GM18907 (cell line): ENCODE results near the gene MOK.

Source experiments
- ATAC-seq: cut with Tn5 transposase; IDR thresholded peaks from one replicate; pipeline ENCODE4 v1.9.1; 2021; ENCODE audit warnings: mild to moderate bottlenecking, moderate library complexity; ENCODE audit not compliant: unreplicated experiment

Gene MOK

GRCh38 chr14:102226356-102227125 lies 78.4 kb downstream of the MOK start:
- ATAC-seq = no peak

- no peak for ATAC-seq
These were observed 79.0 kb downstream of the MOK start for GRCh38 chr14:102225936-102226335.

GRCh38 chr14:102225386-102225785 lies 79.6 kb downstream of the MOK start:
- no peak for ATAC-seq

GRCh38 chr14:102223682-102224081 lies 81.3 kb downstream of the MOK start:
- ATAC-seq = no peak

GRCh38 chr14:102222751-102223150 lies 82.2 kb downstream of the MOK start:
- no peak for ATAC-seq

GRCh38 chr14:102222009-102222575 lies 82.9 kb downstream of the MOK start:
- no peak for ATAC-seq

- ATAC-seq = no peak
These were observed 83.9 kb downstream of the MOK start for GRCh38 chr14:102221026-102221425.

- peak; percentile 90 for ATAC-seq
These were observed 84.9 kb downstream of the MOK start for GRCh38 chr14:102220031-102220430.

- no peak for ATAC-seq
These were observed 85.6 kb downstream of the MOK start for GRCh38 chr14:102219316-102219715.

- no peak for ATAC-seq
These were observed 86.3 kb downstream of the MOK start for GRCh38 chr14:102218688-102219087.

GRCh38 chr14:102217987-102218421 lies 87.0 kb downstream of the MOK start:
- ATAC-seq = no peak

- no peak for ATAC-seq
These were observed 87.6 kb downstream of the MOK start for GRCh38 chr14:102217399-102217798.

GRCh38 chr14:102215576-102216250 lies 89.3 kb downstream of the MOK start:
- ATAC-seq = no peak

- ATAC-seq = no peak
These were observed 89.9 kb downstream of the MOK start for GRCh38 chr14:102215071-102215470.

GRCh38 chr14:102213984-102214658 lies 90.8 kb downstream of the MOK start:
- no peak for ATAC-seq

GRCh38 chr14:102213470-102213869 lies 91.5 kb downstream of the MOK start:
- no peak for ATAC-seq

GRCh38 chr14:102212845-102213244 lies 92.1 kb downstream of the MOK start:
- ATAC-seq = no peak

- no peak for ATAC-seq
These were observed 92.6 kb downstream of the MOK start for GRCh38 chr14:102212356-102212755.

GRCh38 chr14:102211240-102211639 lies 93.7 kb downstream of the MOK start:
- ATAC-seq = no peak

GRCh38 chr14:102210421-102211042 lies 94.4 kb downstream of the MOK start:
- no peak for ATAC-seq
